HG02884 (cell line): ENCODE results near the gene DNAJC2.
"Not testable (repeated sequence)": the region's sequence is repeated elsewhere in the genome, so short reads cannot be mapped to it uniquely, and the experiment has no call there.

Experiments used
- ATAC-seq: cut with Tn5 transposase; IDR thresholded peaks from one replicate; pipeline ENCODE4 v1.9.1; 2021; ENCODE audit warnings: mild to moderate bottlenecking, moderate library complexity; ENCODE audit not compliant: unreplicated experiment

The DNAJC2 gene

DNA sequence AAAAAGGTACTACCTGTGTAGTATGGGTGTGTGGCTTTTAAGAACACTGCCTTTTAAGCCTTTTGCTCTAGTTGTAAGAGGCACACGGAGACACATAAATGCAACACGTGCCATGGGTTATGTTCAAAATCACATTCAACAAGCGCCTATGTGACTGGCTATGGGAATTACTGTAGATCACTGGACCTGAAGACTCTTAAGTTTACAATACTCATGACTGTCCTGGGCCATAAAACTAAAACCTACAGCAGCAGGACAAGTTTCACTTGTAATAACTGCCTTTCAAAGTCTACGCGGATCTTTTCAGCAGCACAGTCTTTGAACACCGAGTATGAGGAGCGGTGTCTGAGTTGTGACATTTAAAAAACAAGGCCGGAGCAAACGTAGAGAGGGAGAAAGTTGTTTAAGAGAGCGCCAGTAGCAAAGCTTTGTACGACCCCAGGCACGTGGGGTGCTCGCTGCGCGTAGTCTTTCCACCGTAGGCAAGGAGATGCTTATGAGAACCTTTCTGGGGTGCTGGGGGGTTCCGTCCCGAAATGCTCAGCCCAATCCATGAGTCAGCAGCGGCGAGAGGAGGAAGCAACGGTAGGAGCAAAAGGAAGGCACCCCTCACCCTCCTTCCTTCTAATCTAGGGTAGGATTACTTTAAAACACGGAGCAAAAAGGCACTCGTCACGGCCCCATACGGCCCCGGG lies 662 bp downstream of the DNAJC2 start:
- ATAC-seq = peak; percentile 7

DNA sequence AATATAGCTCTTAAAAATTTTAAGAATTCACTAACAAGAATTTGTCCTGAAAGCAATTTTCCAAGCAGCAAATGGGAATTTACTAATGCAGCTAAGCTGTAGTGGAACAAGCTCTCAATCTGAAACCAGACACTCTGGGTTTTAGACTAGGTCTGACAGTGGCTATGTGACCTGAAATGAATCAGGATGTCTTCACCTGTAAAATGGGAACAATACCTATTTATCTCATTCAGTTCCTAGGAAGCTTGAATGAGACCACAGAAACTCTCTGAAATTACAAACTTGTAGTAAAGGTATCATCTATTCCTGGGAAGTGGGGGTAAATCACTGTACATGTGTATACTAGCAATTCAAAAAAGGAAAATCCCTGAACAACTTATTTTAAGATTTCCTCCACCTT lies 1.2 kb downstream of the DNAJC2 start:
- no peak for ATAC-seq

DNA sequence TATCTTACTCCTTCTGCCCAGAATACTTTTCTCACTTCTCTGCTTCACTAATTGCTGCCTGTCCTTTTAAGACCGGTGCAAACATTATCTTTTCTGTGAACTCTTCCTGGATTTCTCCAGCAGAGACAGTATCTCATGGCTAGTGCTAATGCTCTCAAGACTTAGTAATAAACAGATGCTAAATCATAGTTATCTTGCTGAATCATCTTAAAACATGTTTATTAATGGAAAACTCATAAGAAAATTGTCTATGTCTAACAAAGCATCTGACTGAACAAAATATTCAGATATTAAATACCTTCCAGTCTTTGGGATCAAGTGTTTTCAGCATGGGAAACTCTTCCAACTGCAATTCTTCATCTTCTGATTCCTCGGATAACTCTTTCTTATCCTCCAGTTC lies 3.1 kb downstream of the DNAJC2 start:
- ATAC-seq = no peak

DNA sequence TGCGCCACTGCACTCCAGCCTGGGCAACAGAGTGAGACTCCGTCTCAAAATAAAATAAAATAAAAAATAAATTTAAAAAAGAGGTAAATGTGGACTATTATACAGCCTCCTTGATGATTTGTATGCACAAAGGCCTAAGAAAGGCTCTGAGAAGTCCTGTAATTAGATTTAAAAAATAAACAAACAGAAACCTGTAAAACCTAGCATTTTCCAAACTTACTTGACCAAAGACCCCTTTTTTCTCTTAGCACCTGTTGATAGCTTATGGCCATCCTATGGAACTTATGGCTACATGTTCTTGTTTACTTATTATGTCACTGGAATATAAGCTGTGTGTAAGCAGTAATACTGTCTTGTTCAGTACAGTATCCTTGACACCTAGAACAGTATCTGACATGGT lies 5.7 kb downstream of the DNAJC2 start:
- no peak for ATAC-seq

DNA sequence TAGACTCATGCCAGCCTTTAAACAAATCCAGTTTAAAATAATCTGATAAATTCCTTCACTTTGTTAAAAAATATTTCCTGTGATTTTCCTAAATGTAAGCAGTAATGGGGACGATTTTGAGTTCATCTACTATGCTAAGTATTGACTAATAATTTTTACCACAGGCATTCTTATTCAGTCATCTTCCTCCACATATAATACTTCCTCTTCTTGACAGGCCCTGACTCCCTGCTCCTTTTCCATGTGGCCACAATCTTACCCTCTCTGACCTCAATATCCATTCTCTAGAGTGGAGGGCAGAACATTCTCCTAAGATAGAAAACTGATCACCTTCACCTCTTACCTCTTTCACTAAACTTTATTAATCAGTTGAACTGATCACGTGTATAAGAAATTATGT lies 7.8 kb downstream of the DNAJC2 start:
- ATAC-seq = no peak

DNA sequence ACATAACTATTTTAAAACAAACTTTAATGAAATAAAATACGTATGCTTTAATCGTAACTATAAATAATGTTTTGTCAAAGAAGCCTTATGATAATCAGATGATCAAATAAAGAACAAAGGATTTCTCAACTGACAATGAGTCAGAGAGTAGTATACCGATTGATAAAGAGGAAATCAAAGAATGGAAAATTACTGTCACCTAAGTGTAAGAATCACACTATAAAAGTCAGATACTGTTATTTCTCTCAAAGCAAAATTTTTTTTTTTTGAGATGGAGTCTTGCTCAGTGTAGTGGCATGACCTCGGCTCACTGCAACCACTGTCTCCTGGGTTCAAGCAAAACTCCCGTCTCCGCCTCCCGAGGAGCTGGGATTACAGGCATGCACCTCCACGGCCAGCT lies 18.8 kb downstream of the DNAJC2 start:
- ATAC-seq = no peak

DNA sequence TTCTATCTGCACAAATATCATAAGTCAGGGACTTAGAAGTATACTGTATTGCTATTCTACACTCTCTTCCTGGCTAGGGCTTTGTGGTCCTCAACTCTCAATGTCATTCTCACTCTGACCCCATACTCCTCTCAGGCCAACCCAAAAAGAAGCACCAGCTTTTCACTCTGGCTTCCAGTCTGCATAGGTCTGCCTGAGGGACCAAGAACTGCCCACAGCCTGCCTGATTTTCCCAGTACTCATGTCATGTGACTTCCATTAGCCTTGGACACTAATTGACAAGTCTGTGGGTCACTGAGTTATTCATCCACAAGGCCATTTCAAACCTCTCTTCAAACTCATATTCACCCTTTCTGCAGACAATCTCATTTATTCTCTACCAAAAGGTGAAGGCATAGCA lies 27.6 kb downstream of the DNAJC2 start:
- ATAC-seq = no peak

DNA sequence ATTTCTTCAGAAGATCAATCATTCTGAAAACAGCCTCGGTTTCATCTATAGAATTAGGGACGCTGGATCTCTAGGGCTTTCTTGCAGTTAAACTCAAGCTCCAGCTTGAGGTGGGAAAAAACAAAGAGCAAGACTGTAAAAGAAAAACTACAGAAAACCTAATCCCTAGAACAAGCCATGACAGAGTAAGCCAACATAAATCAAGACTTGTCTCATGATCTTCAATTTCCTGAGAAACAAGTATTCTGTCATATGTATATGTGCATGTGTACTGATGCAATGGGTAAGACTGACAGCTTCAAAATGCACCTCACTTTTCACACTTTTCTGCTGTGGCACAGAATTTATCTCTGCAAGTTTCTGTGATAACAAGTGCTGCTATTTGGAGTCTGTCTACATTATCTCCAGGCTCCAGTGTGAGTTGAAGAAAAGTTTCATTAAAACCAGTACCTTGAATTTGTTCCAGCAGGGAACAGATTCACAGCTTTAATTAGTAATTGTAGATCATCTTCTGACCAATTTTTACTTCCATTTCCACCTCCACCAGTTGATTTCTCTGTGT lies 28.1 kb downstream of the DNAJC2 start:
- no peak for ATAC-seq

DNA sequence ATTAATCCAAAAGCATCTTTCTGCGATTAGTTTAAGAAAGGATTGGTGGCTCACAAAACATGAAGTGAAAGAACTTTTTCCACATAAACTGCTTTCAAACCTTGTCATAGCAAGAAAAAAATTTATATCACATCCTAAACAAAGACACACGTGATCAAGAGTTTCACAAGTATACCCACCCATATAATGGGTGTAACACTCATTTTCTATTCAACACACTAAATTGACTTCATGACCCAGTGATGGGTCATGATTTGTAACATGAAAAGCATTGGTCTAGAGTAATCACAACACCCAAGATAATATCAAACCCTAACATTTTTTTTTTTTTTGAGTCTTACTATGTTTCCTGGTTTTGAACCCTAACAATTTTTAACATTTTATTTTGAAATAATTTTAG lies 29.7 kb downstream of the DNAJC2 start:
- no peak for ATAC-seq

DNA sequence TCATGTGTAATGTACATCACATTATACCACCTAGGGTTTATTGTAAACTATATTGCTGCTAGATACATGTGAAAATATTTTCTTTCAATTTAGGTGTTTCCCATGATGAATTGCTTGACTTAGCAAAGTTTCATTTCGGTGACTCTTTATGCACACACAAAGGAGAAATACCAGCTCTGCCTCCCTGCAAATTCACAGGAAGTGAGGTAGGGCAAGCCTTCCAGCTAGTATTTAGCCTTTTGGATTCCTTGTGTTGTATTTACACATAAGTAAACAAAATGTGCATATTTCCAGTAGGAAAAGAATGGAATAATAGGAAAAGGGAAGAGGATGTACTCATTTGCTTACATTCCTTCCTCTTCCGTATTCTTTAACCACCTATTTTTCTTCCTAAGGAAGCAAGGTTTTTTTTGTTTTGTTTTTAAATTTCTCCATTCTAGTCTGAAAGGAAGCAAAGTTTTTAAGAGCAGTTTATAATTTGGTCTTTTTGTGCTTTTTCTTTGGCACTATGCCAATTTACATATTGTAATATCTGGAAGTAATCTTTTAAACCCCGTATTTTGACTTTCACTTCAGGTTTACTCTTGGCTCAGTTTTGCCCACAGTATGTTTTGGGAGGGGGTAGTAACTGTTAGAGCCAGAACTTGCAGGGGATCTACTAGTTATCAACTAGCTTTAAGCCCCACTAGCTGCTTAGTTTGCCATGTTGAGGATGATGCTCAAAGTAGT lies 36.9 kb downstream of the DNAJC2 start:
- no peak for ATAC-seq

DNA sequence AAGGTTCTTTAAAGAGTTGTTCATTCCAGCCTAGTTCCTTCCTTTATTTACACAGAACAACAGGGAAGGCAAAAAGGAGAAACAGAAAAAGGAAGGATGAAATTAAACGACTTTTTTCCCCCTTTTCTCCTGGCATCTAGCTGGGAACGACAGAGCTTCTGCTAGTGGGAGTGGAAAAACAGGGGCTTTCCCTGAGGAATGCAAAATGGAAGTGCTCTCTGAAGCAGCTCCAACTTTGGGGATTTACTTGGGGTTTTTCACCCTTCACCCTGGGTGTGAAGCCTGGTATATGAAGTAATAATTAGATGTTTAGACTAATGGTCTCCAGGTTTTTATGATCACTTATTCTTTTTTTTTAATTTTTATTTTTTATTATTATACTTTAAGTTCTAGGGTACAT lies 43.1 kb downstream of the DNAJC2 start:
- no peak for ATAC-seq

DNA sequence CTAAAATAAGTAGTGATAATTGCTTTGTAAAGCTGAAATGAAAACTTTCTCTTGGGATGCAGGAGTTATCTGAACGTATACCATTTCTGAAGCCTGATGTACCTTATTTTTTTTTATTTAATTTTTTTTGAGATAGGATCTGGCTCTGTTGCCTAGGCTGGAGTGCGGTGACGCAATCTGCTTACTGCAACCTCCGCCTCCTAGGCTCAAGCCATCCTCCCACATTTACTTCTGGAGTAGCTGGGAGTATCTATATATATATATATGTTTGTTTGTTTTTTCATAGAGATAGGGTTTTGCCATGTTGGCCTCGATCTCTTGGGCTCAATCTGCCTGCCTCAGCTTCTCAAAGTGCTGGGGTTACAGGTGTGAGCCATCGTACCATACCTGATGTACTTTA lies 44.9 kb downstream of the DNAJC2 start:
- ATAC-seq = no peak

DNA sequence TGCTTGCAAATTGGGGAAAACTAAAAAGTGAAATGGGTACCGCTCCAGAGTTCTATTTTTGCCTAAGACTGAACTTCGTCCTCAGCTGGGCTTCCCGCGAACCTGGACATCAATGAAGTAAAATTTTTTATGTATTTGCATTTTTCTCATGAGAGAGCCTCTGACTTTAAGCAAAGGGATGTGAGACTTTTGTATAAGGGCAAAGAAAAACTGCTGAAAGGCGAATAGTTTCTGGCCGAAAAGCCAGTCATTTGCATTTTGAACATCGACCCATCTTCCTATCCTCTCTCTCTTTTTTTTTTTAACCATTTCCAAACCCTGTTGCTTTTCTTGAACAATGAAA lies 46.8 kb downstream of the DNAJC2 start:
- ATAC-seq = no peak

DNA sequence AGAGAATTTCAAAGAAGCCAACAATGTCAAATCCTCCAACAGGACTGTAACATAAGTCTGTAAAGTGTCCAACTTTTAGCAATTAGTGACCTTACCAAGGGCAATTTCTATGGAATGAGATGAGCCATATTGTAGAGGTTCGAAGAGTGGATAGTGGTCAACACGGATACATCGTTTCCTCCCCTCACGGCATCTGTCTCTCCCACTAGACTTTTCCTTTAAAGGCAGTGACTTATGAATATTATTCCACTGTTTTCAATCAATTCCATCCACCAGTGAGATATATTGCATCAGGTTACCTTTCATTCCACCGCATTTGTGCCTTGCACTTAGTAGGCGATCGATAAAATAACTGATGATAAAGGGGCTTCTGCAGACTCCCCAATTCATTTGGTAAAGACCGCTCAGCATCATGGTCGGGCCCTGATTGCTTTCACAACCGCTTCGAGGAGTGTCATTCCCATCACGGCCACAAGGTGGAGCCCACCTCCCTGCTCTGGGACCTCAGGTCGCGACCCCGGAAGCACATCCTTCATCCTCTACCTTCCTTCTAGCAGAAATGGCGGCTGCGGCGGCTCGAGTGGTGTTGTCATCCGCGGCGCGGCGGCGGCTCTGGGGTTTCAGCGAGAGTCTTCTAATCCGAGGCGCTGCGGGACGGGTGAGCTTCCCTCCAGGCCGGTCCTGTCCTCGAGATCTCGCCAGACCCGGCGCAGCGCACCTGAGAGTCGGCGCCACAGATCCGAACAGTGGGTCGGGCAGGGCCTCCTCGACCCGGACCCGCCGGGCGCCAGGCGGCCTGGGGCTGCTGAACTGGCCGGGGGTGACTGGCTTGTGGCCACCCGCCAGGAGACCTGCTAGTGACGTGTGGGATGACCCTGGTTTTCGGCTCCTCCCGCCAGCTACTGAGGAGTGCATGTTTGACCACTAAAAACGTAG lies 47.4 kb downstream of the DNAJC2 start, which contains the start of gene PMPCB:
Gene PMPCB, plus strand, starts transcription at position 535 of the 936 bp plus-strand sequence. Its CDS starts 25 bp downstream, at position 560.
- ATAC-seq = peak; percentile 84

DNA sequence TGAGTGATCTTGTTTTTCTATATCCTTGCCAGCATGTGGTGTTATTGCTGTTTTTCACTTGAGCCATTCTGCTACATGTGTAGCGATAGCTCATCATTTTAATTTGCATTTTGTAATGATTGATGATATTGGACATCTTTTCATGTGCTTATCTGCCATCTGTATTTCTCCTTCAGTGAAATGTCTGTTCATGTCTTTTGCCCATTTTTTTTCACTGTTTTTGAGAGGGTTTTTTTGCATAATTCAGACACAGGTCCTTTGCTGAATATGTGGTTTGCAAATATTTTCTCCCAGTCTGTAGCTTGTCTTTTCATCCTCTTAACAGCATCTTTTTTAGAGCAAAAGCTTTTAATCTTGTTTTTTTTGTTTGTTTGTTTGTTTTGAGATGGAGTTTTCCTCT lies 51.0 kb downstream of the DNAJC2 start:
- ATAC-seq = no peak

DNA sequence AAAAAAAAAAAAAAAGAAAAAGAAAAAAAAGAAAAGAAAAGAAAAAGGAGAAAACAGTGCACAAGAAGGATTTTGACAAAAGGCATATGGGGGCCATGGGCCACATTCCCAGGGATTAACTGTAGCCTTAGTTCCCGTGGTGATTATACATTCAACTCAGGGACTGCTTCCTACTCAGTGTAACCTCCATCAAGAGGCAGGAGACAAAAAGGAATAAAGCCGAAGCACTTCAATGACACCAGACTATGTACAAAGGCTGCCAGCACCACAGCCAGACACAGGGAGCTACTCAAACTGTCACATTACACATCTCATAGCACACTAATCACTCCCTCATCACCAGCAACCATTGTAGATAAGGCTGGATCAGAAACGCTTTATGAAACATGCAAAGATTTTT lies 52.4 kb downstream of the DNAJC2 start:
- no peak for ATAC-seq

DNA sequence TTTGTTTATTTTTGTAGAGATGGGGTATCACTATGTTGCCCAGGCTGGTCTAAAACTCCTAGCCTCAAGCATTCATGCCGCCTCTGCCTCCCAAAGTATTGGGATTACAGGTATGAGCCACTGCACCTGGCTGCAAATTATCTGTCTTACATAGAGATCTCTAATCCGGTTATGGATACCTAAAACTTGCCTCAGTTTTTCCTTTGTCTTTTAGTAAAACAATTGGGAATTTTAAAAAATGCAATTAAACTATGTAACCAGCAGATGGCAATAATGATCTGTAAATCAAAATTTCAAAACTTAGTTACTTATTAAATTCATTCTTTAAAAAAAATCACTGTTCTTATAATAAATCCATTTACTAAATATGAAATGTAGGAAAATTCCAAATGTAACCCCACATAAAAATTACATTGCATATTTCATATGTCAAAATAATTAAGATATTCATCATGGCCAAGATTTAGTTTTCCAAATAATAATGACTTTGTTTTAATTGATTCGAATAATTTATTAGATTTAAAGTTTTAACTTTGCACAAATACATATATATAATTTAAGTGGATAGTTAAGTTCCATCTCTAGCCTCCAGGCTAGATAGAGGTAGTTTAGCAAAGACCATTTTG lies 61.7 kb downstream of the DNAJC2 start:
- not testable (repeated sequence) for ATAC-seq

DNA sequence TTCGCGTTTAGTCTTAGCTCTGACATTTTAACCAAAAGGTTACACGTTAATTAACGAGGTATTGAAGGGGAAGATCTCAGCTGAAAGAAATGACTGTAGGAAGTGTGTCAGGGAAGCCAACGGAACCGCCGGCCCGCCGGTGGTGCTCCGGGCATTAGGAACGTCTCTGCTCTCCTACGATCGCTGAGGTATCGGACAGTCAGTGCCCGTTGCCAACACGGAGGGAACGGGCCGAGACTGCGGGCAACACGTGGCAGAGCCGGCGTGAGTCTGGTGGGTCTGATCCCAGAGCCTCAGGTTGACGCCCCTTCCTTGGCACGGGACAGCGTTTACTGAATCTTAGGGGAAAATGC lies 63.8 kb downstream of the DNAJC2 start:
- ATAC-seq = peak; percentile 13

DNA sequence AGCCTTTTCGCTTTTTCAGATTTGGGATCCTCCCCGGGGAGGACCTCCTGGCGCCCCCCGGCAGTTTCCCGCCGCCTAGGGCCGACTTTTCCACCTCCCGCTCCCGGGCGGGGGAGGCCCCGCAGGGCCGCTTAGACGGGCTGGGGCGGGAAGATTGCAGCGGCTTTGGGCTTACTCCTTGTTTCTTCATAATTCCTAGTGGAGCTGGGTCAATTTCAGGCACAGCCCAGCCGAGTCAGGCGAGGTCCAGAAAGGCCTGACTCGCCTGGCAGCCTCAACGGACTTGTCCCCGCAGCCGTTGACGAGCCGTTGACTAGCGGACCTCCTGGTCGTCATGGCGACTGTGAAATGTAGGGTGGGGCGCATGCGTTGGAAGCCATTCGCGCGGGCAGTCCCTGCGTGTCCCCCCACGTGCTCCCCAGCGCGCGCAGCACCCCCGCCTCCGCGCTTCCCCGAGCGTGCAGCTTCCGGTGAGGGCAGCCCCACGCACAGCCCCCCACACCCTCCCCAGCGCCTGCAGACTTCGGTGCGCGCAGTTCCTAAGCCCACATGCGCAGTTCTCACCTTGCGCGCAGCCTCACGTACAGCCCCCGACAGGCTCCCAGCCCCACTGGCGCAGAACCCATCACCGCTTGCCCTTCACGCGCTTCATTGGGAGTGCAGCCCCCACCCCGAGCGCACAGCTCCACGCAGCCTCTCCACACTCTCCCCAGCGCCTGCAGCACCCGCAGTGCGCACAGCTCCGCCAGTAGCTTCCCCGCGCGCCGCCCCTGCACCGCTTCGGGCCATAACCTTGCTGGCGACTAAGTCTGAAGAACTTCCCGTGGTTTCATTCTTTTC lies 64.4 kb downstream of the DNAJC2 start:
- ATAC-seq = peak; percentile 95

DNA sequence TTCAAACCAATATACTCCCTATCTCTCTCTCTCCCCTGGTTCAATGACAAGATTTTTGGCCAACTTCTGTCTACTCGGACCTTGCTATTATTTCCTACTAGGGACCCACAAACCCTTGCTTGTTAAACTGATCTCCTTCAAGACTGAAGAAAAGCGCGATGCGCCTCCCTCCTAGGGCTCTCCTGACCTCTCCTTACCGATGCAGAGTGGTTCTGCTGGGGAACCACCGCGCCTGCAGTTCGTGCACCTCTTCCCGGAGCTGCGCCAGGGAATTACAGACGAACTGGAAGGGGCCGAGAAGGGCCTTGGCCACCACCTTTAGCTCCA lies 65.0 kb downstream of the DNAJC2 start:
- ATAC-seq = peak; percentile 36
